ENCODE results near the gene DIPK1B.

DNA sequence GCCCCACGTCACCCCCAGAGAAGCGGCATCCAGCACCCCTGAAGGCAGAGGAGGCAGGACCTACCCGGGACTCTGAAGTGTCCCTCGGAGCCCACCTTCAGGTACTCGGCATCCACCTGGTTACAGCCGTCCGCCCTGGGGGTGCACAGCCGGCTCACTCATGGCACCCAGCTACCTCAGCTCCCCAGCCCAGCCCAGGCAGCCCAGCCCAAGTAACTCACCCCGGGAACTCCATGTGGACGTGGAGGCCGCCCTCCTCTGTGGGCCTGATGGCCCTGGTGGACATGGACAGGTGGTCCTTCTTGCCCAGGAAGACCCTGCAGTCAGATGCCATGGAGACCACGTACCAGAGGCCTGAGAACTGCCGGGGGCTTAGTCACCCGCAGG lies 51.3 kb downstream of the DIPK1B start:
- TF ChIP-seq, protein P1, sequence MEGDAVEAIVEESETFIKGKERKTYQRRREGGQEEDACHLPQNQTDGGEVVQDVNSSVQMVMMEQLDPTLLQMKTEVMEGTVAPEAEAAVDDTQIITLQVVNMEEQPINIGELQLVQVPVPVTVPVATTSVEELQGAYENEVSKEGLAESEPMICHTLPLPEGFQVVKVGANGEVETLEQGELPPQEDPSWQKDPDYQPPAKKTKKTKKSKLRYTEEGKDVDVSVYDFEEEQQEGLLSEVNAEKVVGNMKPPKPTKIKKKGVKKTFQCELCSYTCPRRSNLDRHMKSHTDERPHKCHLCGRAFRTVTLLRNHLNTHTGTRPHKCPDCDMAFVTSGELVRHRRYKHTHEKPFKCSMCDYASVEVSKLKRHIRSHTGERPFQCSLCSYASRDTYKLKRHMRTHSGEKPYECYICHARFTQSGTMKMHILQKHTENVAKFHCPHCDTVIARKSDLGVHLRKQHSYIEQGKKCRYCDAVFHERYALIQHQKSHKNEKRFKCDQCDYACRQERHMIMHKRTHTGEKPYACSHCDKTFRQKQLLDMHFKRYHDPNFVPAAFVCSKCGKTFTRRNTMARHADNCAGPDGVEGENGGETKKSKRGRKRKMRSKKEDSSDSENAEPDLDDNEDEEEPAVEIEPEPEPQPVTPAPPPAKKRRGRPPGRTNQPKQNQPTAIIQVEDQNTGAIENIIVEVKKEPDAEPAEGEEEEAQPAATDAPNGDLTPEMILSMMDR (IDR thresholded peaks at IDR 0.05; ENCODE audit: insufficient read depth, low read length), result no peak
- TF ChIP-seq GABPA (IDR thresholded peaks at IDR 0.05; ENCODE audit: low read depth) (no peak), POLR2AphosphoS5 (IDR thresholded peaks at IDR 0.05; ENCODE audit: low read depth) (no peak)
